ENCODE data around the gene HTR3D.

GRCh38 chr3:184039414-184039813, 7.9 kb downstream of the HTR3D start:
- TF ChIP-seq CTCF (IDR thresholded peaks at IDR 0.05) (no peak), POLR2A (IDR thresholded peaks at IDR 0.05) (no peak)
